GM20000 (cell line): Measurements from ENCODE around the gene MT4.

Experiments
- DNase-seq: peaks from one replicate; pipeline ENCODE4 v3.0.0; 2012; ENCODE audit warnings: low spot score
- CTCF ChIP-seq: IDR thresholded peaks from 2 replicates; pipeline ENCODE4 v1.5.1; 2012; ENCODE audit warnings: mild to moderate bottlenecking, control low read depth; ENCODE audit errors: extremely low read depth, missing control alignments

Gene MT4

GRCh38 chr16:56547949-56548567, 16.8 kb upstream of the MT4 start:
- DNase-seq: no peak
- TF ChIP-seq CTCF: no peak

GRCh38 chr16:56549161-56549560, 15.7 kb upstream of the MT4 start:
- no peak for DNase-seq
- TF ChIP-seq CTCF: no peak

- no peak for DNase-seq
- no peak for TF ChIP-seq CTCF
These were observed 15.0 kb upstream of the MT4 start for GRCh38 chr16:56549744-56550385.

GRCh38 chr16:56551796-56552738, 12.8 kb upstream of the MT4 start:
- TF ChIP-seq CTCF: no peak
- DNase-seq: no peak

GRCh38 chr16:56554441-56554840, 10.4 kb upstream of the MT4 start:
- no peak for DNase-seq
- TF ChIP-seq CTCF: no peak

- DNase-seq: no peak
- TF ChIP-seq CTCF: no peak
These were observed 6.7 kb upstream of the MT4 start for GRCh38 chr16:56558024-56558747.
